Brain microvascular endothelial cell (primary cell): ENCODE results near the gene STAG1.
"Not testable (repeated sequence)": the region's sequence is repeated elsewhere in the genome, so short reads cannot be mapped to it uniquely, and the experiment has no call there.

Experiments
- DNase-seq: peaks from one replicate; pipeline ENCODE4 v3.0.0-alpha.2; 2020
- H3K27ac ChIP-seq: fragments of 250-450 bp; sonication (Bioruptor Pico); 2 replicates; pipeline ENCODE4 v1.5.1; 2020; ENCODE audit warnings: mild to moderate bottlenecking, moderate library complexity
- H3K27me3 ChIP-seq: fragments of 250-450 bp; sonication (Bioruptor Pico); replicated peaks from 2 replicates; pipeline ENCODE4 v1.5.1; 2020; ENCODE audit warnings: mild to moderate bottlenecking
- H3K36me3 ChIP-seq: fragments of 250-450 bp; sonication (Bioruptor Pico); replicated peaks from 2 replicates; pipeline ENCODE4 v1.5.1; 2020; ENCODE audit warnings: mild to moderate bottlenecking
- H3K4me3 ChIP-seq: 2 replicates; pipeline ENCODE4 v1.5.1; 2011; ENCODE audit warnings: low read depth, mild to moderate bottlenecking, control low read depth, low read length, moderate library complexity
- CTCF ChIP-seq: IDR thresholded peaks from 2 replicates; pipeline ENCODE4 v1.5.1; 2011; ENCODE audit warnings: low read depth, mild to moderate bottlenecking, moderate library complexity, low read length, control low read depth, inconsistent platforms; ENCODE audit errors: missing control alignments
- in situ Hi-C: cut with HindIII; loops from 2 replicates; pipeline ENCODE4 v1.10.0; 2017; ENCODE audit warnings: low sequenced_read_pairs, low pct_ligation_motif_present

The STAG1 gene

DNA sequence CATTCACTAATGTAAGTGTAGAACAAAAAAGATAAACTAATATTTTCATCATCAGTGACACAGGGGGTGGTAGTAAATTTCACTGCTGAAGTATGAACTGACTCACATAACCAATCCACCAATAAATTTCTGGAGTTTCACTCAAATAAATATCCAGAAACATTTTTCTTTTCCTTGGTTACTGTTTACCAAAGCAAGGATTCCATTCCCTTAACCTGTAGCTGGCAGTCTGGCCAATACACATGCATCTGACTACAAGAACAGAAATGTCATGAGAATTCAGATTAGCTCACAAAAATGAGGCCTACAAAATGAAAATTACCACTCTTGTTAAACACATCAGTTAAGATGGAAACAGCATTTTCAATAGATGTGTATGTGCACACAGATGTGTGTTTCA lies 80.3 kb downstream of the STAG1 start:
- in situ Hi-C loops = no loop called here
- Histone ChIP-seq H3K4me3 (no peak overlapping the region), H3K36me3 (no peaks in the 10 kb centered on the region), H3K27ac (no peak overlapping the region), H3K27me3 (no peaks in the 10 kb centered on the region)
- TF ChIP-seq CTCF = no peak
- peak; percentile 31 for DNase-seq

- TF ChIP-seq CTCF = no peak
These were observed 82.0 kb downstream of the STAG1 start for GRCh38 chr3:136670166-136670565.

DNA sequence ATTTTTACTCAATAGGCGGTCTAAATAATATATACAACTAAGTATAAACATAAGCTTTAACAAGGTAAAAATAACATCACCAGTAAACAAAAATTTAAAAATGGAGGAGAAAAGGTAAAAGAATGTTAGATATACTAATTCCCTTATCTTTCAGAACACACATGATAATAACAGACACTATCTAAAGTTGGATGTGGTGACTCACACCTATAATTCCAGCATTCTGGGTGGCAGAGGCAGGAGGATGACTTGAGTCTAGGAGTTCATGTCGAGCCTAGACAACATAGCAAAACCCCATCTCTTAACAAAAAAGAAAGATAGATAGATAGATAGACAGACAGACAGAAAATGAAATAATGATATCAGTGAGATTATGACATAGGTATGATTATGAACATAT lies 85.1 kb downstream of the STAG1 start:
- no peak overlapping the region for H3K4me3 ChIP-seq
- peak; percentile 53 for DNase-seq
- TF ChIP-seq CTCF = no peak
- H3K27me3 ChIP-seq = no peaks in the 10 kb centered on the region
- H3K36me3 ChIP-seq = no peaks in the 10 kb centered on the region
- H3K27ac ChIP-seq = no peak overlapping the region
- in situ Hi-C loops = no loop called here

More at GRCh38 chr3:136670166-136670565, 82.0 kb downstream of the STAG1 start:
- H3K27ac ChIP-seq = no peak overlapping the region
- DNase-seq = no peak
- in situ Hi-C loops = no loop called here
- H3K36me3 ChIP-seq = no peaks in the 10 kb centered on the region
- no peaks in the 10 kb centered on the region for H3K27me3 ChIP-seq
- no peak overlapping the region for H3K4me3 ChIP-seq

GRCh38 chr3:136666301-136666700 lies 85.9 kb downstream of the STAG1 start:
- H3K27me3 ChIP-seq, DNase-seq, H3K27ac ChIP-seq, H3K4me3 ChIP-seq, H3K36me3 ChIP-seq, in situ Hi-C loops: not testable (repeated sequence)

GRCh38 chr3:136664771-136665170 lies 87.4 kb downstream of the STAG1 start:
- H3K36me3 ChIP-seq = no peaks in the 10 kb centered on the region
- no peak overlapping the region for H3K4me3 ChIP-seq
- H3K27ac ChIP-seq = no peak overlapping the region
- no peak for TF ChIP-seq CTCF
- DNase-seq = no peak
- H3K27me3 ChIP-seq = no peaks in the 10 kb centered on the region
- in situ Hi-C loops = no loop called here

GRCh38 chr3:136661282-136661681 lies 90.9 kb downstream of the STAG1 start:
- DNase-seq = no peak
- no peak for TF ChIP-seq CTCF
- Histone ChIP-seq H3K27ac (no peak overlapping the region), H3K4me3 (no peak overlapping the region), H3K27me3 (no peaks in the 10 kb centered on the region), H3K36me3 (no peaks in the 10 kb centered on the region)
- in situ Hi-C loops = no loop called here
